ENCODE measurements around the gene MMP23B.

Gene MMP23B

DNA sequence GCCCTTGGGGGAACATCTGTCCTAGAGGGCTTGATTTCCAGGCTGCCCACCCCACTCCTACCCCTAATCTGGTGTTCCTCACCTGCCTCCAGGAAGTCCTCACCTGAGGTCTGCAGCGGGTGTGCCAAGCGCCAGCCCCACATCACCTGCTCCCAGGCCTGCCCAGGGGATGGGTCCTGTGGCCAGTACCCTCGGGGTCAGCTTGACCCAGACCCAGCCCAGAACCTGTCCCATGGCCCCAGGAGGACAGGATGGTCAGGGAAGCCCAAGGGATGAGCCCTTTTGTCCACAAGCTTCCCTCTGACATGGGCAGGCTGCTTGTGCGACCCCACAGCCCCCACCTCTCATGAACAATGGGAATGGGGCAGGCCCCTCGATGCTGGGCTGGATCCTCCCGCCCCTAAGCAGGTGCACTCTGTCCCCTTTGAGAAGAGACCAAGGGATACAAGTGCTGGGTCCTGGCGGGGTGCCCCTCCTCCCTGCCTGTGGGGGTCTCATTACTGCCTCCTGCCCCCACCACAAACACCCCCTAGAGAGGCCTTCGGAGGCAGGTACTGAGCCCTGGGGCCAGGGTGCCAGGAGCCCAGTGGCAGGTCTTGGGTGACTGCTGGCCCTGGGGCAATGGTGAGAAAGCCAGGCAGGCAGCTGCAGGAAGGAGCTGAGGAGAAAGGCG, 13.4 kb upstream of the MMP23B start:
- no peak for DNase-seq

DNA sequence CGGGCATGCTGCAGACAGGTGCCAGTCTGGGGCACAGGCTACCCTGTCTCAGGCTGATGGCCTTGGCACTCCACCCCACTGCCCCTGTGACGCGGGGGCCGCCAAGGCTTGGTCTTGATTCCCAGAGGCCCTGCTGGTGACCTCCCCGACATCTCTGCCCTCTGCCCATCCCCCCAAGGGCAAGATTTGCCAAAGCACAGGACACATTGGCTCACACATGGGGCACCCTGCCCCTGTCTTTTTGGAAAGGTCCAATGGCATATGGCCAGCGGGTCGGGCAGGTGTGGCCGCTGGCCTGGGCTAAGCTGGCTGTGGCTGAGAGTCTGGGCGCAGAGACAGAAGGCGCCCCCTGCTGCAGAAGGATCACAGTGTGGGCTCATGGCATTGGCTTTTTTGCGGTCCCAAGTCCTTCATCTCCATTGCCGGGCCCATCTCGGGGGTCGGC, 12.0 kb upstream of the MMP23B start:
- no peak for DNase-seq

DNA sequence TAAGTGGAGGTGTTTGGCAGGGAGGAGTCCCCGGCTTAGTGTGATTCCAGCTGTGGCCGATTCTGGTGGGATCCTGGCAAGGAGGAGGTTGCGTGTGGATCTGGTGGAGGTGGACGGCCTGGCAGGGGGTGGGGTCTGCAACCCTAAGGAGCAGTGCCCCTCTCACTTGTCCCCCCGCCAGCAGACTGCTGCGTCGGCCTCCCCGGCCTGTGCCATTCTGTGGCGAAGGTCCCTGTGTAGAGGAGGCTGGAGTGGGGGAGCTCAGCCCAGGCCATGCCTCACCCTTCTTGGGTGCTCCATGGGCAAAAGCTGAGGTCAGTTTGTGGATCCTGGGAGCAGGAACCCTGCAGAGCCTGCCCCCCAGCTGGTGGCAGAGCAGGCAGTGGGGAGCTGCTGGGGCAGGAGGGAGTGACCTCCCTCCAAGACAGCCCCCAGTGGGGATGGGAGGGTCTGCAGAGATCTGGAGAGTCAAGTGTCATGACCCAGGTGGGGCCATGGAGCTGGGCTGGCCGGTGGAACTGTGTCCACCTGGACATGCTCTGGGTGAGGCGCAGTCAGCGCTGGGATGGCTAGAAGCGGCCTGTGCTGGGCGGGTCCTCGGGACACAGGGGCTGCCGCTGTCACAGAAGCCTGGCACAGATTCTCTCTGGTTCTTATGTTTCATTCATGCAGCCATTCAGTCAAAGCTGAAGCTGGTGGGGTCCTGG, 11.4 kb upstream of the MMP23B start:
- DNase-seq: no peak

DNA sequence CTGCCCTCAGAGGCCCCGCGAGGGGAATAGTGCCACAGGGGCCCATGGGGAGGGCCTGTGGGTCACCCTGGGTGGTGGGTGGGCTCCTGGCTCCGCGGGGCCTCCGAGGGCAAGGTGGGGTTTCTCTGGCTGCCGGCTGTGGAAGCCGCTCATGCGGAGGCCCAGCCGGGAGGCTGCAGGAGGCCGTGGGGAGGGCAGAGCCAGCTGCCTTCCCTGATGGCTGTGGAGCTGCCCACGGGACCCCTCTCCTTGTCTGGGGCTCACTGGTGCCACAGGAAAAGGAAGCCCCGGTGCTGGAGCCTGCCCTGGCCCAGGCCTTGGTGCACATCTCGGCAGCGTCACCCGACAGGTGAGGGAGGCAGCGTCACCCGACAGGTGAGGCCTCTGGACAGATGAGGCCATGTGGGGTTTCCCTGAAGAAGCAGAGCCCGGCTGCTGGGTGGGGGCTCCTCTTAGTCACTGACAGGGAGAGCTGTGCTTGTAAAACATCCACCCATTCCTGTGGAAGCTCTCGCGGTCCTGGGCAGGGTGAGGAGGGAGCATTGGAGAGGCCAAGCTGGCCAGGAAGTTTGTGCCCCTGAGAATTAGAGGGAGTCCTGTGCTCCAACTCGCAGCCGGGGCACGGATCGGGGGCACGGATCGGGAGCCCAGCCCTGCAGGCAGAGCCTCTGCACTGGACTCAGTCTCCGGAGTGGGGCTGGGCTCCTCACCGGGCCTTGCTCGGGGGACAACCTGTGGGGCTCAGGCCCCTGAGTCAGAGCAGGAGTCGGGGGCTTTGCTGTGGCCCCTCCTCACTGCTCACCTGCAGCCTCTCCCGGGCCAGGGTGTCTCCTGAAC, 10.6 kb upstream of the MMP23B start:
- no peak for DNase-seq

DNA sequence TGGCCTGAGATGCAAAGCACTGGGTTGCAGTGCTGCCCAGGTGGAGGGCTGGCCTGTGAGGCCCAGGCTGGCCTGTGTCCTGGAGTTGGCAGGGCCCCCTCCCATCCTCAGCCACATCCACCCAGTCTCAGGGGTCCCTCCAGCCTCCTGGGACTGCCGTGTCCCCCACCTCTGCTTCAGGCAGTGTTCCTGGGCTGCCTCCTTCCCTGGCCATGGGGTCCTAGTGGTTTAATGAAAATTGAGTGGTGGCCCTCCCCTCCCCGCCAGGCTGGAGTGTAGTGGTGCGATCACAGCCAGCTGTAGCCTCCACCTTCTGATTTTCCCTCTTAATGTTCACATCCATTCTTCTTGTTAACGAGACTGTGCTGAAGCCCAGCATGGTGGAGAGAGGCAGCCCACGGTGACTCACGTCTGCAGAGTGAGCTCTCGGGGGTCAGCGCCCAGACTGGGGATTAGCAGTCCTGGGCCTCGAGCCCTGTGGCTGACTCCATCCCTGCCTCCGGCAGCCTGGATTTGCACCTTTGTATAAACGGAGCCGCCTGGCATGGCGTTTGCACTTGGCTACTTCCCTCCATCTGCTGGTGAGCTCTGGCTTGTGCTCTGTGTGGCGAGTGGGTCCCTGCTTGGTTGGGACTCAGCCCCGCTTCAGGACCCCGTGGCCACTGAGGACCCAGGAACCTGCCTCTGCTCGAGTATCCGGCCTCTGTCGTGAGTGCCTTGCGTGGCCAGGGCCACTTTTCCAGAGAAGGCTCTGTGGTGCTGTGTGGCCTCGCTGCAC, 9.8 kb upstream of the MMP23B start:
- DNase-seq: no peak

DNA sequence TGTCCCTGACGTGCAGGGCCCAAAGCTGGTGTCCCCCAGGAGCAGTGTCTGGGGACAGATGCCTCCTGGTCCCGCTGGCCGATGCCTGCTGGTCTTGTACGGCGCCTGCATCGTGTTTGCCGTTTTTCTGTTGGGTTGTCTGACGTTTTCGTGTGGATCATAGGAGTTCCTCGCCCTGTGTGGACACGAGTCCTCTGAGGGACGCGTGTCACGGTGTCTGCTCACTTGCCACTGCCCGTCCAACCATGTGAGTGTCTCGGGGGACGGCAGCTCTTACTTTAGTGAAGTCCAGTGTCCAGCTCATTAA, 9.2 kb upstream of the MMP23B start:
- no peak for DNase-seq

DNA sequence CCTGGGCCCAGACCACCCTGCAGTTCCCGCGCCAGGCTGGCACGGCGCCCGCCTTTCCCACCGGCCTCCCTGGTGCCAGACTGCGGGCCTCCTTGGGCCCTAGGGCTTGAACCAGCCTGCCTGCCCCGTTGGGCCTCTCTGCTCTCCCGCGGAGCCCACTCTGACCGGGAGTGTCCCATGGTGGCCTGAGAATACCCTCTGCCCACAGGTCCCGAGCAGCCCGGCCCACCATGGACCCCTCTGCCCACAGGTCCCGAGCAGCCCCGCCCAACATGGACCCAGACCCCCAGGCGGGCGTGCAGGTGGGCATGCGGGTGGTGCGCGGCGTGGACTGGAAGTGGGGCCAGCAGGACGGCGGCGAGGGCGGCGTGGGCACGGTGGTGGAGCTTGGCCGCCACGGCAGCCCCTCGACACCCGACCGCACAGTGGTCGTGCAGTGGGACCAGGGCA, 8.8 kb upstream of the MMP23B start:
- DNase-seq: no peak

DNA sequence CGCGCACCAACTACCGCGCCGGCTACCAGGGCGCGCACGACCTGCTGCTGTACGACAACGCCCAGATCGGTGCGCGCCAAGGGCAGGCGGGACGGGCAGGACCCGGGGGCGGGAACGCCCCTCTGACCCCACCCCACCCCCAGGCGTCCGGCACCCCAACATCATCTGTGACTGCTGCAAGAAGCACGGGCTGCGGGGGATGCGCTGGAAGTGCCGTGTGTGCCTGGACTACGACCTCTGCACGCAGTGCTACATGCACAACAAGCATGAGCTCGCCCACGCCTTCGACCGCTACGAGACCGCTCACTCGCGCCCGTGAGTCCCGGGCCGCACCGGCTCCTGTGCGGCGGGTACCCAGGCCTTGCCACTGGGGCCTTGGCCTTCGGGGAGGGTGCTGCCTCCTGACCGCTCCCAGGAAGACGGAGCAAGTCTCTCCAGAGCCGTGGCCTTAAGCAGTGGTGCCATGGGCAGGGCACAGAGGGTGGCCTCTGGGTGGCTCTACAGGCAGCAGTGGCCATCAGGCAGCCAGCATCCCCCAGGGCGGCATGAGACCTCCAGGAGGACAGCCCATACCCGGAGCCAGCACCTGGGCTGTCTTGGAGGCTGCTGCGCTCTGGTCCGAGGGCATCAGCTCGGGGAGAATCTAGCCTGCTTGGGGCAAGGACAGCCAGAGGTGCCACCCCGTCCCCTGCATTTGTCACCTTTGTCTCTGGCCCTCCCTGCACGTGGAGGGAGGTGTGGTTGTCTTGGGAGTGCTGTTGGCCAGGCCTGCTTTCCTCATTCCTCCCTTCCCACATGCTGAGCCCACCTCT, 8.1 kb upstream of the MMP23B start:
- DNase-seq: no peak

DNA sequence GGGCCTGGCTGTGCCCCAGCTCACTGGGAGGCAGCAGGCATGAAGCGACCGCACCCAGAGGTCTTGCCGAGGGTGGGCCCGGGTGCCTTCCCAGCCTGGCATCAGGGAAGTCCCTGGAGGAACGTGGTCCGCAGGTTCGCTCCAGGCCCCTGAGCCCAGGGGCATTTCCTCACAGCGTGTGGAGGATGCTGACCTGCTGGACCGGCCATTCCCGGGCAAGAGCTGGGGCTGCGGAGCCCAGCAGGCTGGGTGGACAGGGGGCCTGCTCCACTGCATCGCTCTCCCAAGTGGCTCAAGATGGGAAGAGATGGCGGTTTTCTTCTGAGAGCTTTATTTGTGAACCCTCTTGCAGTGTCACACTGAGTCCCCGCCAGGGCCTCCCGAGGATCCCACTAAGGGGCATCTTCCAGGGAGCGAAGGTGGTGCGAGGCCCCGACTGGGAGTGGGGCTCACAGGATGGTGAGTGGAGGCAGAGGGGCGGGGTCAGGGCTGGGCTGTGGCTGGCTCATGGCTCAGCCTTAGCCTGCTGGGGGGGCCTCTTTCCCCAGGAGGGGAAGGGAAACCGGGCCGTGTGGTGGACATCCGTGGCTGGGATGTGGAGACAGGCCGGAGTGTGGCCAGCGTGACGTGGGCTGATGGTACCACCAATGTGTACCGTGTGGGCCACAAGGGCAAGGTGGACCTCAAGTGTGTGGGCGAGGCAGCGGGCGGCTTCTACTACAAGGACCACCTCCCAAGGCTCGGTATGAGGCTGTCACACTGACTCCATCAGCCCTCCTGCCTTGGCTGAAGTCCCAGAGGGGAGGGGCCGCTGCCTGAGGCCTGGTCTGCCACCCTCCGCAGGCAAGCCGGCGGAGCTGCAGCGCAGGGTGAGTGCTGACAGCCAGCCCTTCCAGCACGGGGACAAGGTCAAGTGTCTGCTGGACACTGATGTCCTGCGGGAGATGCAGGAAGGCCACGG, 7.2 kb upstream of the MMP23B start:
- no peak for DNase-seq

DNA sequence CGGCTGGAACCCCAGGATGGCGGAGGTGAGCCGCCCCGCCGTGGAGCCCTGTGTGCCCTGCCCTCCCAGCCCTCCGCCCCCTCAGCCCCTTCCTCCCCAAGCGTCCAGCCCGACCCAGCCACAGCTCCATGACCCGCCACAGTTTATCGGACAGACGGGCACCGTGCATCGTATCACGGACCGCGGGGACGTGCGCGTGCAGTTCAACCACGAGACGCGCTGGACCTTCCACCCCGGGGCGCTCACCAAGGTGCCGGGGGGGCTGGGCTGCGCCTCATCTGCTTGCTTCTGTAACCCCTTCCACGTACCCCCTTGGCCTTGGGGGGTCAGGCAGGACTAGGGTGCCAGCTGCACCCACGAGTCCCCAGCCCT, 6.6 kb upstream of the MMP23B start:
- DNase-seq: no peak

DNA sequence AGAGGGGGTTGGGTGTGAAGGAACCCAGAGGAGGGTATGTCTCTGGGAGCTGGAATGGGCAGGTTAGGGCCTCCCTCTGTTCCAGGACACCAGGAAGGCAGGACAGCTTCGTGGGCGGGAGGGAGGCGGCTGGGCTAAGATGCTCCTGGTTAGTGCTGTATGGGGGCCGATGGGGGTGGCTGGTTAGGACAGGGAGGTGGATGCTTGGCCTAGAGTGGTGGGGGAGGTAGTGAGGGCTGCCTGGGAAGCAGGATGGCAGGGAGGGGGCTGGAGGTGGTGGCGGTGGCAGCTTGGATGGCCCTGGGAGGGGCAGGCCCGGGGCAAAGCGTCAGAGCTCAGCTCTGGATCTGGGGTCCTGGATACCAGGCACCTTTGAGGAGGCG, 6.2 kb upstream of the MMP23B start:
- DNase-seq: no peak

DNA sequence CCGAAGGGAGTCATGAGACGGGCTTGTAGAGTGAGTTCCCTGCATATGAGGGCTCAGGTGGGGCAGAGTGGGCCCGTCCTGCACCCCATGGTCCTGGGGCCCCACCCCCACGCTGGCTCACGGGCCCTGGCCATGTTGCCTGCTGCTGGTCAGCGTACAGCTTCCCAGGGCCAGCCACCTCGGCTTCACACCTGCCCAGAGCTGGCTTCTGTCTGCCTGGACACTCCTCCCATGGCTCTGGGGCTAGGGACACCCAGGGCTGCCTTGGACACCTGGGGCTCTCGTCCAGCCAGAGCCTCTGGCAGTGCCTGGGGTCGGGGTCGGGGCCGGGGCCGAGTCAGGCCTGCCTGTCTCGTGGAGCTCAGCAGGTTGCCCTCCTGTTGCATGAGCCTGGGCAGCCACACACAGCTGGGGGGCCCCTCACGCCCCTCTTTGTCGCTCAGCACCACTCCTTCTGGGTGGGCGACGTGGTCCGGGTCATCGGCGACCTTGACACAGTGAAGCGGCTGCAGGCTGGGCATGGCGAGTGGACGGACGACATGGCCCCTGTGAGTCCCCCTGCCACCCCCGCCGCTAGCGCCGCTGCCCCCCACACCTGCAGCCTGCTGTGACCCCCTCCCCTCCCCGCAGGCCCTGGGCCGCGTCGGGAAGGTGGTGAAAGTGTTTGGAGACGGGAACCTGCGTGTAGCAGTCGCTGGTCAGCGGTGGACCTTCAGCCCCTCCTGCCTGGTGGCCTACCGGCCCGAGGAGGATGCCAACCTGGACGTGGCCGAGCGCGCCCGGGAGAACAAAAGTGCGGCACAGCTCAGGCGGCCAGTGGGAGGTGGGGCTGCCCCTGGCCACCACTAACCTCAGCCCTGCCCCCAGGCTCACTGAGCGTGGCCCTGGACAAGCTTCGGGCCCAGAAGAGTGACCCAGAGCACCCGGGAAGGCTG, 5.5 kb upstream of the MMP23B start:
- DNase-seq: no peak

DNA sequence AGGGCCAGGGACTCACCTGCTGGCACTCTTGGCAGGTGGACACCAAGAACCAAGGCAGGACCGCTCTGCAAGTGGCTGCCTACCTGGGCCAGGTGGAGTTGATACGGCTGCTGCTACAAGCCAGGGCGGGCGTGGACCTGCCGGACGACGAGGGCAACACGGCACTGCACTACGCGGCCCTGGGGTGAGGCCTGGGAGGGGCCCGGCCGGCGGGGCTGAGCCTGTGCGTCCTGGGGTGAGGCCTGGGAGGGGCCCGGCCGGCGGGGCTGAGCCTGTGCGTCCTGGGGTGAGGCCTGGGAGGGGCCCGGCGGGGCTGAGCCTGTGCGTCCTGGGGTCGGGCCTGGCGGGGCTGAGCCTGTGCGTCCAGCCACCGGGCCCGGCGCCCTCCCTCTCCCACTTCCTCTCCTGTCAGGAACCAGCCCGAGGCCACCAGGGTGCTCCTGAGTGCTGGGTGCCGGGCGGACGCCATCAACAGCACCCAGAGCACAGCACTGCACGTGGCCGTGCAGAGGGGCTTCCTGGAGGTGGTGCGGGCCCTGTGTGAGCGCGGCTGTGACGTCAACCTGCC, 4.6 kb upstream of the MMP23B start:
- DNase-seq: no peak

DNA sequence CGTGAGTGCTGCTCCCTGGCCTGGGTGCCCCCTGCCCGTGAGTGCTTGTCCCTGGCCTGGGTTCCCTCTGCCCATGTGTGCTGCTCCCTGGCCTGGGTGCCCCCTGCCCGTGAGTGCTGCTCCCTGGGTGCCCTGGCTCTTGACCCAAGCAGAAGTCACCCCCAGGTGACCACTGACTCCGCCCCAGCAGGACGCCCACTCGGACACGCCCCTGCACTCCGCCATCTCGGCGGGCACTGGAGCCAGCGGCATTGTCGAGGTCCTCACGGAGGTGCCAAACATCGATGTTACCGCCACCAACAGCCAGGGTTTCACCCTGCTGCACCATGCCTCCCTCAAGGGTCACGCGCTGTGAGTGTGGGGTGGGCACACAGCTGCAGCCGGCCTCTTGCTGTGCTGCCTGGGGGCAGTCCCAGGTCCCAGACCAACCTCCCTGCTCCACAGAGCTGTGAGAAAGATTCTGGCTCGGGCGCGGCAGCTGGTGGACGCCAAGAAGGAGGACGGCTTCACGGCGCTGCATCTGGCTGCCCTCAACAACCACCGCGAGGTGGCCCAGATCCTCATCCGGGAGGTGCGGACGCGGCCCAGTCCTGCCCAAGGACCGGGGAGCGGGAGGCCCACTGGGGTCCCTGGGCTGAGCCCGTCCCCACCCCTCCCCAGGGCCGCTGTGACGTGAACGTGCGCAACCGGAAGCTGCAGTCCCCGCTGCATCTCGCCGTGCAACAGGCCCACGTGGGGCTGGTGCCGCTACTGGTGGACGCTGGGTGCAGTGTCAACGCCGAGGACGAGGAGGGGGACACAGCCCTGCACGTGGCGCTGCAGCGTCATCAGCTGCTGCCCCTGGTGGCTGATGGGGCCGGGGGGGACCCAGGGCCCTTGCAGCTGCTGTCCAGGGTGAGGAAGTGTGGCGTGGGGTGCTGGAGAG, 3.9 kb upstream of the MMP23B start:
- DNase-seq: no peak

DNA sequence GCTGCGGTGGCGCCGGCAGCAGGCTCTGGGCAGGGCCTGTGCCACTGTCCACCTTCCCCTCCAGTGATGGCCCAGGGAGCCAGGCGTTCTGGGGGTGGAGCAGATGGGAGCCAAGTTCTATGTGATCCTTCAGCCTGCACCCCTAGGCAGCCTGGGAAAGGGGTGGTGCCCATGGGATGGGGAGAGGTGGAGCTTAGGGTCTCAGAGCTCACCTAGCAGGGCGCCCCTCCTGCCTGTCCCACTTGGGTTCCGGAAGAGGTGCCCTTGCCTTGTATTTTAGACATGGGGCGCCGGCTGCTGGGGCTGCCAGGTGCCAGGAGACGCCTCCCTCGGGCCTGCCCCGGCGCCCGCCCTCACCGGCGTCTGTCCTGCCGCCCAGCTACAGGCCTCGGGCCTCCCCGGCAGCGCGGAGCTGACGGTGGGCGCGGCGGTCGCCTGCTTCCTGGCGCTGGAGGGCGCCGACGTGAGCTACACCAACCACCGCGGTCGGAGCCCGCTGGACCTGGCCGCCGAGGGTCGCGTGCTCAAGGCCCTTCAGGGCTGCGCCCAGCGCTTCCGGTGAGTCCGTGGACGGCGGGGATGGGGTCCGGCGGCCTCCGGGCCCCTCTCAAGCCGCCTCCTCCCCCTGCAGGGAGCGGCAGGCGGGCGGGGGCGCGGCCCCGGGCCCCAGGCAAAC, 3.1 kb upstream of the MMP23B start:
- no peak for DNase-seq

DNA sequence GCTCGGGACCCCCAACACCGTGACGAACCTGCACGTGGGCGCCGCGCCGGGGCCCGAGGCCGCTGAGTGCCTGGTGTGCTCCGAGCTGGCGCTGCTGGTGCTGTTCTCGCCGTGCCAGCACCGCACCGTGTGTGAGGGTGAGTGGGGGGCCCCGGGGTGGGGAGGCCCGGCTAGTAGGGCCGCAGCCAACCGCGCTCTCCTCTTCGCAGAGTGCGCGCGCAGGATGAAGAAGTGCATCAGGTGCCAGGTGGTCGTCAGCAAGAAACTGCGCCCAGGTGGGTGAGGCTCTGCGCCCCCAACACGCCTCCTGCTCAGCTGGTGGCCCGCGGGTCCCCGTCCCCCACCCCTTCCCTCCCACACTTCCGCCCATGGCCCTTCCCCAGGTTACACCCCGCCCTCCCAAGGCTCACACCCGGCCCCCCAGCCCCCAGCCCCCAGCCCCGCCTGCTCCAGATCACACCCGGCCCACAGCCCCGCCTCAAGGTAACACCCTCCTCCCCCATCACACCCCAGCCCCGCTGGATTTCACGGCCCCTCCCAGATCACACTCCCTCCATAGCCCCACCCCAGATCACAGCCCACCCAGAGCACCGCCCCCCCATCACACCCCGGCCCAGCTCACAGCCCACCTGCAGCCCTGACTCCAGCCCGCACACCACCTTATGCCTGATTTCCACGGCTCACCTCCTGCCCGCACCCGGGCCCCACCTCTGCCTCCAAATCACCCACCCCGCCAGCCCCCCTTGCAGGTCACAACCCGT, 2.4 kb upstream of the MMP23B start:
- peak in 1 of 56 donors; percentile 55 for DNase-seq

Data from nucleus accumbens (tissue), 56 donors.